ENCODE measurements around the gene TNFSF15. TPM values are rescaled to one million over a fixed set of nuclear protein-coding genes. Genes with fewer than 3 reads are reported as not detected.

The TNFSF15 gene
- total RNA-seq: 1 to 10 TPM; 2.1 to 2.2 TPM

GRCh38 chr9:114805670-114806525 is at the start of gene TNFSF15:
Gene TNFSF15 (minus strand): TSS chr9:114806039. CDS start chr9:114806012, 27 bp downstream.

Other genes starting within 250 kb of the TNFSF15 start
- 100 to 1,000 TPM; 101 to 103 TPM for gene ATP6V1G1, start 218.3 kb downstream of the TNFSF15 start, total RNA-seq
- 10 to 100 TPM; 24.1 to 26.6 TPM for gene TMEM268, start 194.7 kb downstream of the TNFSF15 start, total RNA-seq
- gene TEX53, start 148.2 kb downstream of the TNFSF15 start, total RNA-seq: not detected
- under 1 TPM in 1 of 2 experiments, not detected in 1; 0.55 TPM for gene TEX48, start 123.8 kb downstream of the TNFSF15 start, total RNA-seq
- 10 to 100 TPM; 82.0 to 82.9 TPM for gene TNFSF8, start 124.6 kb upstream of the TNFSF15 start, total RNA-seq